ENCODE measurements around the gene GABBR2. TPM values are rescaled to one million over a fixed set of nuclear protein-coding genes. Genes with fewer than 3 reads are reported as not detected.

Gene GABBR2
- total and polyA plus RNA-seq, 2 of the 8 experiments (the other 6 are each of a cell fraction or from before 2014, with no cell fraction given): 0.50 to 1.2 TPM

GRCh38 chr9:98372077-98372836 is 336.5 kb downstream of the GABBR2 start:
- H3K27ac ChIP-seq (ENCODE audit: low read depth, low read length): no peak overlapping the region
- H3K18ac ChIP-seq (ENCODE audit: extremely low read depth, low read length): no peak overlapping the region
- H3K9me3 ChIP-seq (ENCODE audit: insufficient read depth in 2 of 2, low read depth in 1 of 2, low read length in 1 of 2): no peaks in the 10 kb centered on the region
- H2AFZ ChIP-seq (ENCODE audit: low read length): no peak overlapping the region
- H3K23me2 ChIP-seq (ENCODE audit: low read depth, low read length): peaks cover 1% of the 10 kb centered on the region; the same call in 1 of the 2 replicates
- H3K9ac ChIP-seq (replicated peaks in 1 of 4; ENCODE audit: extremely low read depth in 1 of 4, low read depth in 3 of 4, low read length in 3 of 4): no peak overlapping the region
- H3K79me1 ChIP-seq (ENCODE audit: low read depth, low read length): no peaks in the 10 kb centered on the region
- no peaks in the 10 kb centered on the region for H3K36me3 ChIP-seq (ENCODE audit: control insufficient read depth in 2 of 4, insufficient read depth in 4 of 4, low read length in 3 of 4)
- no peak overlapping the region for H2BK12ac ChIP-seq (ENCODE audit: low read depth, low read length)
- no peak overlapping the region for H2BK5ac ChIP-seq (ENCODE audit: low read depth, low read length)
- DNase-seq (ENCODE audit: low read depth in 1 of 2, low spot score in 2 of 2) (no peak), FAIRE-seq (no peak)
- no peak overlapping the region for H3K56ac ChIP-seq (replicated peaks; ENCODE audit: insufficient read length, low read depth, low read length)
- no peak overlapping the region for H3K14ac ChIP-seq (ENCODE audit: insufficient read length)
- 68% methylated on average over 7 of the region's 7 CpGs; no CpG with 5 or more reads in 1 of the 2 experiments for WGBS, 2 experiments (ENCODE audit: extremely low coverage in 1 of 2, insufficient coverage in 1 of 2, insufficient read length in 1 of 2, insufficient replicate concordance in 2 of 2, low coverage in 1 of 2, low lambda C conversion rate in 2 of 2, missing lambda C conversion rate in 1 of 2)
- CTCF ChIA-PET (ENCODE audit: partially characterized antibody): no interaction called here
- H4K5ac ChIP-seq (ENCODE audit: insufficient read length, low read depth, low read length): no peak overlapping the region
- no peak overlapping the region for H2BK120ac ChIP-seq (replicated peaks; ENCODE audit: low read depth, low read length)
- H4K20me1 ChIP-seq (replicated peaks in 1 of 2; ENCODE audit: control insufficient read depth in 1 of 2, insufficient read depth in 2 of 2, low read length in 2 of 2): no peaks in the 10 kb centered on the region
- H4K8ac ChIP-seq (ENCODE audit: extremely low read depth, insufficient read depth, low read length): no peak overlapping the region
- no peaks in the 10 kb centered on the region; a peak in 2 of 7 replicates for H3K4me1 ChIP-seq (replicated peaks in 1 of 4; ENCODE audit: control insufficient read depth in 3 of 4, insufficient read depth in 4 of 4, low read length in 3 of 4)
- no peak overlapping the region for H4K91ac ChIP-seq (replicated peaks; ENCODE audit: insufficient read length, low read length)
- H3K4ac ChIP-seq (replicated peaks; ENCODE audit: insufficient read length, low read depth, low read length): no peak overlapping the region
- H3K27me3 ChIP-seq (replicated peaks in 1 of 4; ENCODE audit: control insufficient read depth in 3 of 4, extremely low read depth in 1 of 4, insufficient read depth in 3 of 4, low read length in 3 of 4): no peaks in the 10 kb centered on the region
- no peaks in the 10 kb centered on the region for H3K79me2 ChIP-seq (ENCODE audit: control insufficient read depth in 1 of 2, insufficient read depth in 2 of 2, low read length in 2 of 2)
- POLR2A ChIA-PET (ENCODE audit: partially characterized antibody): no interaction called here
- no peak overlapping the region for H2BK20ac ChIP-seq (ENCODE audit: low read length)
- no peak overlapping the region for H3K4me3 ChIP-seq (ENCODE audit: extremely low read depth in 1 of 4, insufficient read depth in 2 of 4, low read depth in 3 of 4, low read length in 4 of 4)
- H2AK5ac ChIP-seq (ENCODE audit: low read depth, low read length): no peak overlapping the region
- no peak overlapping the region for H2BK15ac ChIP-seq (ENCODE audit: low read length)
- no peak overlapping the region for H3K23ac ChIP-seq (ENCODE audit: insufficient read length)
- H3K4me2 ChIP-seq (ENCODE audit: insufficient read depth in 1 of 2, low read depth in 2 of 2, low read length in 2 of 2): no peak overlapping the region
- TF ChIP-seq ASH2L (IDR thresholded peaks at IDR 0.05; ENCODE audit: low read length): no peak
- no peak for TF ChIP-seq CHD2 (IDR thresholded peaks at IDR 0.05; ENCODE audit: low read length)
- TF ChIP-seq GTF2F1 (IDR thresholded peaks at IDR 0.05; ENCODE audit: borderline replicate concordance, low read depth, low read length): no peak
- no peak for TF ChIP-seq SUZ12 (IDR thresholded peaks at IDR 0.05; ENCODE audit: low read length)
- TF ChIP-seq, protein P1, sequence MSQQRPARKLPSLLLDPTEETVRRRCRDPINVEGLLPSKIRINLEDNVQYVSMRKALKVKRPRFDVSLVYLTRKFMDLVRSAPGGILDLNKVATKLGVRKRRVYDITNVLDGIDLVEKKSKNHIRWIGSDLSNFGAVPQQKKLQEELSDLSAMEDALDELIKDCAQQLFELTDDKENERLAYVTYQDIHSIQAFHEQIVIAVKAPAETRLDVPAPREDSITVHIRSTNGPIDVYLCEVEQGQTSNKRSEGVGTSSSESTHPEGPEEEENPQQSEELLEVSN (IDR thresholded peaks at IDR 0.05): no peak
- TF ChIP-seq HDAC2 (IDR thresholded peaks at IDR 0.05; ENCODE audit: borderline replicate concordance in 1 of 2, low read depth in 2 of 2, low read length in 2 of 2): no peak
- no peak for TF ChIP-seq EGR1 (IDR thresholded peaks at IDR 0.05; ENCODE audit: borderline replicate concordance, low read depth, low read length)
- TF ChIP-seq, protein P2, sequence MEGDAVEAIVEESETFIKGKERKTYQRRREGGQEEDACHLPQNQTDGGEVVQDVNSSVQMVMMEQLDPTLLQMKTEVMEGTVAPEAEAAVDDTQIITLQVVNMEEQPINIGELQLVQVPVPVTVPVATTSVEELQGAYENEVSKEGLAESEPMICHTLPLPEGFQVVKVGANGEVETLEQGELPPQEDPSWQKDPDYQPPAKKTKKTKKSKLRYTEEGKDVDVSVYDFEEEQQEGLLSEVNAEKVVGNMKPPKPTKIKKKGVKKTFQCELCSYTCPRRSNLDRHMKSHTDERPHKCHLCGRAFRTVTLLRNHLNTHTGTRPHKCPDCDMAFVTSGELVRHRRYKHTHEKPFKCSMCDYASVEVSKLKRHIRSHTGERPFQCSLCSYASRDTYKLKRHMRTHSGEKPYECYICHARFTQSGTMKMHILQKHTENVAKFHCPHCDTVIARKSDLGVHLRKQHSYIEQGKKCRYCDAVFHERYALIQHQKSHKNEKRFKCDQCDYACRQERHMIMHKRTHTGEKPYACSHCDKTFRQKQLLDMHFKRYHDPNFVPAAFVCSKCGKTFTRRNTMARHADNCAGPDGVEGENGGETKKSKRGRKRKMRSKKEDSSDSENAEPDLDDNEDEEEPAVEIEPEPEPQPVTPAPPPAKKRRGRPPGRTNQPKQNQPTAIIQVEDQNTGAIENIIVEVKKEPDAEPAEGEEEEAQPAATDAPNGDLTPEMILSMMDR (IDR thresholded peaks at IDR 0.05; ENCODE audit: control extremely low read depth in 1 of 3, insufficient read depth in 1 of 3, low read depth in 1 of 3, low read length in 3 of 3): no peak
- TF ChIP-seq RFX5 (IDR thresholded peaks at IDR 0.05; ENCODE audit: borderline replicate concordance, low read depth, low read length): no peak
- no peak for TF ChIP-seq CBX5 (IDR thresholded peaks at IDR 0.05; ENCODE audit: low read depth, low read length)

Measured in H1 (cell line).